Measurements from ENCODE around the gene CRTAC1. TPM values are rescaled to one million over a fixed set of nuclear protein-coding genes. Genes with fewer than 3 reads are reported as not detected.

The CRTAC1 gene
- total and polyA plus RNA-seq, 9 of the 15 experiments (the other 6 are each of a cell fraction or from before 2014, with no cell fraction given), result not detected

- no peak for TF ChIP-seq MAX (CRISPR knock-in tag; IDR thresholded peaks at IDR 0.05)
Measured at GRCh38 chr10:97999923-98000248, 30.5 kb downstream of the CRTAC1 start (continued).

- no peak overlapping the region for H2AFZ ChIP-seq (ENCODE audit: low read depth, low read length)
- no peaks in the 10 kb centered on the region for H4K20me1 ChIP-seq (replicated peaks; ENCODE audit: control insufficient read depth, insufficient read depth, low read length)
- H3K9me1 ChIP-seq (ENCODE audit: control insufficient read depth, insufficient read depth, low read length), result no peaks in the 10 kb centered on the region
- H3K27me3 ChIP-seq (ENCODE audit: control insufficient read depth in 2 of 2, insufficient read depth in 2 of 2, low read length in 2 of 2), result peaks cover 0 to 8% of the 10 kb centered on the region in 2 experiments; a peak in 2 of 5 replicates
- H3K9me3 ChIP-seq (replicated peaks; ENCODE audit: control insufficient read depth, insufficient read depth, low read depth, low read length), result no peaks in the 10 kb centered on the region
- WGBS (ENCODE audit: insufficient coverage, low coverage, missing lambda C conversion rate), result 0% methylated on average over 9 of the region's 10 CpGs
- intact Hi-C loops (cut with micrococcal nuclease) (no loop called here), in situ Hi-C loops (cut with MboI) (no loop called here)
- no peaks in the 10 kb centered on the region for H3K4me1 ChIP-seq (replicated peaks in 1 of 2; ENCODE audit: control insufficient read depth in 2 of 2, insufficient read depth in 2 of 2, low read length in 2 of 2)
- POLR2A ChIA-PET, result interaction anchor here (0.6 kb wide), 1 partner anchor 24 kb away, joined by 3 read pairs; no protein-coding TSS in a partner anchor
- no peaks in the 10 kb centered on the region for H3K79me2 ChIP-seq (ENCODE audit: control insufficient read depth, insufficient read depth, low read length)
- H3K9ac ChIP-seq (ENCODE audit: insufficient read depth in 1 of 2, low read depth in 2 of 2, low read length in 2 of 2), result no peak overlapping the region
- CTCF ChIA-PET (ENCODE audit: low intra/inter-chr PET ratio), result no interaction called here
- DNase-seq (ENCODE audit: extremely low read depth in 1 of 4, low spot score in 3 of 4) (no peak), ATAC-seq (no peak), FAIRE-seq (no peak)
- H3K36me3 ChIP-seq (ENCODE audit: control insufficient read depth, insufficient read depth, low read length), result no peaks in the 10 kb centered on the region
- no TSS peak for BruUV-seq (replicated peaks)
- H3K4me3 ChIP-seq, result no peak overlapping the region
- H3K4me2 ChIP-seq (ENCODE audit: insufficient read depth, low read length), result no peak overlapping the region
- no peak overlapping the region for H3K27ac ChIP-seq (ENCODE audit: extremely low read depth, low read depth, low read length)
- TF ChIP-seq REST (IDR thresholded peaks at IDR 0.05; ENCODE audit: borderline replicate concordance) (peak; percentile 32), REST (CRISPR knock-in tag; IDR thresholded peaks at IDR 0.05; ENCODE audit: low read depth) (no peak), TCF3 (CRISPR knock-in tag; IDR thresholded peaks at IDR 0.05) (no peak)
Measured at GRCh38 chr10:97999066-97999922, 31.1 kb downstream of the CRTAC1 start.
